OCI-LY1 (cell line): ENCODE data around the gene ADGRB2.

ENCODE experiments used
- H2AFZ ChIP-seq: fragments of 200-600 bp; sonication (generic), shearing (Covaris generic); 2 replicates; pipeline ENCODE4 v1.6.0; 2014; ENCODE audit warnings: antibody characterized with exemption, mild to moderate bottlenecking, low read length
- H3F3A ChIP-seq: fragments of 200-600 bp; sonication (generic), shearing (Covaris generic); 2 replicates; pipeline ENCODE4 v1.6.0; 2014; ENCODE audit warnings: mild to moderate bottlenecking, antibody characterized with exemption, low read length, moderate library complexity; ENCODE audit not compliant: insufficient read depth
- H3K27ac ChIP-seq: fragments of 200-600 bp; sonication (generic); 2 replicates; pipeline ENCODE4 v1.5.1; 2014; ENCODE audit warnings: low read length, mixed run types, mild to moderate bottlenecking, low read depth; ENCODE audit not compliant: poor library complexity, severe bottlenecking
- H3K27me3 ChIP-seq: fragments of 200-600 bp; sonication (generic); 2 replicates; pipeline ENCODE4 v1.6.0; 2014; ENCODE audit warnings: antibody characterized with exemption, mild to moderate bottlenecking, low read length, moderate library complexity; ENCODE audit not compliant: insufficient read depth
- H3K36me3 ChIP-seq: fragments of 200-600 bp; sonication (generic); 2 replicates; pipeline ENCODE4 v1.6.1; 2014; ENCODE audit warnings: mild to moderate bottlenecking, antibody characterized with exemption, low read length, moderate library complexity, mixed read lengths; ENCODE audit not compliant: insufficient read depth
- H3K4me1 ChIP-seq: fragments of 200-600 bp; sonication (generic); 2 replicates; pipeline ENCODE4 v1.5.1; 2014; ENCODE audit warnings: mild to moderate bottlenecking, low read length, moderate library complexity; ENCODE audit not compliant: insufficient read depth, severe bottlenecking
- H3K4me2 ChIP-seq: fragments of 200-600 bp; sonication (generic), shearing (Covaris generic); 2 replicates; pipeline ENCODE4 v1.6.1; 2014; ENCODE audit warnings: low read length
- H3K4me3 ChIP-seq: fragments of 200-600 bp; sonication (generic); 2 replicates; pipeline ENCODE4 v1.5.1; 2014; ENCODE audit warnings: low read length, low read depth, mild to moderate bottlenecking, mixed read lengths; ENCODE audit not compliant: poor library complexity, severe bottlenecking
- H3K79me2 ChIP-seq: fragments of 200-600 bp; shearing (Covaris generic); 2 replicates; pipeline ENCODE4 v1.6.1; 2016; ENCODE audit warnings: mixed run types, low read length, mixed read lengths; ENCODE audit not compliant: insufficient read depth
- H3K9ac ChIP-seq: fragments of 200-600 bp; sonication (generic), shearing (Covaris generic); 2 replicates; pipeline ENCODE4 v1.6.1; 2014; ENCODE audit warnings: mild to moderate bottlenecking, low read length, mixed read lengths
- H3K9me2 ChIP-seq: fragments of 200-600 bp; sonication (generic), shearing (Covaris generic); 2 replicates; pipeline ENCODE4 v1.6.1; 2014; ENCODE audit warnings: low read depth, mild to moderate bottlenecking, low read length, mixed read lengths
- H3K9me3 ChIP-seq: fragments of 200-600 bp; shearing (Covaris generic); 2 replicates; pipeline ENCODE4 v1.6.1; 2014; ENCODE audit warnings: low read length, mixed read lengths
- H4K20me1 ChIP-seq: fragments of 200-600 bp; sonication (generic), shearing (Covaris generic); 2 replicates; pipeline ENCODE4 v1.6.0; 2016; ENCODE audit warnings: mild to moderate bottlenecking, low read length; ENCODE audit not compliant: insufficient read depth
- EZH2 ChIP-seq: fragments of 200-600 bp; sonication (generic), shearing (Covaris generic); IDR thresholded peaks from 2 replicates; pipeline ENCODE4 v1.8.0; 2017; ENCODE audit warnings: borderline replicate concordance, mixed run types, mild to moderate bottlenecking, antibody characterized with exemption, low read length, moderate library complexity, mixed read lengths
- TF ChIP-seq, protein P1 (sequence below): fragments of 200-600 bp; sonication (generic), shearing (Covaris generic); IDR thresholded peaks from 2 replicates; pipeline ENCODE4 v1.5.1; 2017; ENCODE audit warnings: mild to moderate bottlenecking, antibody characterized with exemption, low read length, moderate library complexity, mixed read lengths

The ADGRB2 gene

GRCh38 chr1:31681415-31681814 is 82.7 kb downstream of the ADGRB2 start:
- no peak overlapping the region for H3K4me3 ChIP-seq
- peaks cover 7% of the 10 kb centered on the region; the same call in 1 of the 2 replicates for H3K27me3 ChIP-seq
- H4K20me1 ChIP-seq: no peaks in the 10 kb centered on the region
- no peaks in the 10 kb centered on the region for H3K9me3 ChIP-seq
- H3K36me3 ChIP-seq: no peaks in the 10 kb centered on the region
- no peaks in the 10 kb centered on the region for H3K79me2 ChIP-seq
- no peak for TF ChIP-seq EZH2
- TF ChIP-seq, protein P1, sequence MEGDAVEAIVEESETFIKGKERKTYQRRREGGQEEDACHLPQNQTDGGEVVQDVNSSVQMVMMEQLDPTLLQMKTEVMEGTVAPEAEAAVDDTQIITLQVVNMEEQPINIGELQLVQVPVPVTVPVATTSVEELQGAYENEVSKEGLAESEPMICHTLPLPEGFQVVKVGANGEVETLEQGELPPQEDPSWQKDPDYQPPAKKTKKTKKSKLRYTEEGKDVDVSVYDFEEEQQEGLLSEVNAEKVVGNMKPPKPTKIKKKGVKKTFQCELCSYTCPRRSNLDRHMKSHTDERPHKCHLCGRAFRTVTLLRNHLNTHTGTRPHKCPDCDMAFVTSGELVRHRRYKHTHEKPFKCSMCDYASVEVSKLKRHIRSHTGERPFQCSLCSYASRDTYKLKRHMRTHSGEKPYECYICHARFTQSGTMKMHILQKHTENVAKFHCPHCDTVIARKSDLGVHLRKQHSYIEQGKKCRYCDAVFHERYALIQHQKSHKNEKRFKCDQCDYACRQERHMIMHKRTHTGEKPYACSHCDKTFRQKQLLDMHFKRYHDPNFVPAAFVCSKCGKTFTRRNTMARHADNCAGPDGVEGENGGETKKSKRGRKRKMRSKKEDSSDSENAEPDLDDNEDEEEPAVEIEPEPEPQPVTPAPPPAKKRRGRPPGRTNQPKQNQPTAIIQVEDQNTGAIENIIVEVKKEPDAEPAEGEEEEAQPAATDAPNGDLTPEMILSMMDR: no peak
- H3K4me2 ChIP-seq: no peak overlapping the region
- H3K27ac ChIP-seq: no peak overlapping the region
- H3F3A ChIP-seq: no peaks in the 10 kb centered on the region
- no peak overlapping the region for H2AFZ ChIP-seq
- no peaks in the 10 kb centered on the region for H3K4me1 ChIP-seq
- no peaks in the 10 kb centered on the region for H3K9me2 ChIP-seq
- no peak overlapping the region for H3K9ac ChIP-seq

DNA sequence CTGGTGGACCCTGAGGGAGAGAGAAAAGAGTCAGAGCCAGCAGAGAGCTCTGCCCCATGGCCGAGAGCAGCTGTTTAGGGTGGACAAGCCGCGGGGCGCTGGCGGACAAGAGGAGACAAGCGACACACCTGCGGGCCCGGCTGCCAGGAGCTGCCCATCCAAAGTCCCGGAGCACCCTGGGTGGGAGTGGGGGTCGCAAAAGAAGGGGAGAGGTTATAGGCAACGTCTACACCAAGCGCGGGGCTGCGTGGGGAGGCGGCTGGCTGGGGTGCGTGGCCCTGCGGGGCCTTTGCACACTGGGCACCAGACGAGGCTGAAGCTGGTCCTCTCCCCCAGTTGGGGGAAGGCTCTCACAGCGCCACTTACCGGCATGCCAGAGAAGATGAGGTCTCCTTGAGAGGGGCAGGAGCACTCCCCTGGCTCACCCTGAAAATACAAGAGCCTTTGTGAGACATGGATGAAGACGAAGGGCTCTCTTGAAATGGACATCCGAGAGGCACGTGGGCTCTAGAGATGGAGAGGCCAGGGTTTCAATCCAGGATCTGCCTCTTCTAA is 84.4 kb downstream of the ADGRB2 start:
- no peak overlapping the region for H3K4me2 ChIP-seq
- H3K27me3 ChIP-seq: peaks cover 3% of the 10 kb centered on the region; the same call in 1 of the 2 replicates
- no peak overlapping the region for H3K27ac ChIP-seq
- H3K9me3 ChIP-seq: no peaks in the 10 kb centered on the region
- no peaks in the 10 kb centered on the region for H3K4me1 ChIP-seq
- TF ChIP-seq, protein P1: peak; percentile 26; the same call in 1 of the 2 replicates
- TF ChIP-seq EZH2: no peak
- H3K36me3 ChIP-seq: no peaks in the 10 kb centered on the region
- H2AFZ ChIP-seq: no peak overlapping the region
- H3K9me2 ChIP-seq: no peaks in the 10 kb centered on the region
- no peaks in the 10 kb centered on the region for H4K20me1 ChIP-seq
- H3K79me2 ChIP-seq: no peaks in the 10 kb centered on the region
- no peaks in the 10 kb centered on the region for H3F3A ChIP-seq
- H3K9ac ChIP-seq: no peak overlapping the region
- H3K4me3 ChIP-seq: no peak overlapping the region

DNA sequence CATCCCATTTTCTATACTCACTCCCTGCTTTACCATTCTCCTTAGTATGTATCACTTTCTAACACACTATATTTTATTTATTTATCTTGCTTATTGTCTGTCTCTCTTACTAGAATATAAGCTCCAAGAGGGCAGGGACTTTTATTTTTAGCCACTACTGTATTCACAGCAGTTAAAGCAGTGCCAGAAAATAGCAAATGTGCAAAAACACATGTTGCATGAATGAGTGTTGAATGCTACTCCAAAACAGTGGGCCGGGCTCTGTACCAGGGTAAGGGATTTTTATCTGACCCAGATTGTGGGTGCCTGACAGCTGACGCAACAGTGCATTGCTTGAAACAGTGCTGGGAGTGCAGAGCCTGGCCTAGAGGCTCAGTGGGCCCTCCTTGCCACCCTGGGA is 85.0 kb downstream of the ADGRB2 start:
- Histone ChIP-seq H3K27ac (no peak overlapping the region), H3K9me2 (no peaks in the 10 kb centered on the region), H3K27me3 (0 out of 2 replicates have a peak, but pooled peaks cover 3% of the 10 kb centered on the region), H3K79me2 (no peaks in the 10 kb centered on the region), H3K9ac (no peak overlapping the region), H3K9me3 (no peaks in the 10 kb centered on the region), H3K4me3 (no peak overlapping the region), H3K4me2 (no peak overlapping the region), H3F3A (no peaks in the 10 kb centered on the region), H2AFZ (no peak overlapping the region), H3K4me1 (no peaks in the 10 kb centered on the region), H4K20me1 (no peaks in the 10 kb centered on the region), H3K36me3 (no peaks in the 10 kb centered on the region)
- TF ChIP-seq EZH2: no peak
- TF ChIP-seq, protein P1: no peak
